Stimulated activated CD8-positive, alpha-beta memory T cell treated with anti-CD3 and anti-CD28 coated beads, Interleukin-7, amount 100 ng/mL, for 1 hour (primary cell): ENCODE results near the gene ADORA2B.
"Not testable (repeated sequence)": the region's sequence is repeated elsewhere in the genome, so short reads cannot be mapped to it uniquely, and the experiment has no call there.

ENCODE experiments used
- DNase-seq, 2 donors: peaks; one replicate each; pipeline ENCODE4 v3.0.0-alpha.2; 2020; ENCODE audit warnings: low read depth in 2 of 2

Gene ADORA2B

DNA sequence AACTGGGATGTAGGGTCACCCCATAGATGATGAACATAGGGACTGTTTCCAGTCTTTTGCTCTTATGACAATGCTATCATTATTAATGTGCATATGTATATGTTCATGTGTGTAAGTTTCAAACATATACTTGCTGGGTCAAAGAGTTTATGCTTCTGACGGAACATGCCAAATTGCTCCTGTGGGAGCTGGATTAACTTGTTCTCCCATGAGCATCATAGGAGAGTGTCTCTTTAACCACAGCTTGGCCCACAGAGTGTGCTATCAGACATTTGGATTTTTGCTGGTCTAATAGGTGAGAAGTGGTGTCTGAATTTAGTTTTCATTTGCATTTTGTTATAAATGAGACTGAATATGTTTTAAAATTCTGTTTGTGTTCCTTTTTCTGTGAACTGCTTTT is 22.3 kb upstream of the ADORA2B start:
- no peak for DNase-seq

GRCh38 chr17:15926039-15926740 is 18.7 kb upstream of the ADORA2B start:
- no peak for DNase-seq

GRCh38 chr17:15928286-15928785 is 16.6 kb upstream of the ADORA2B start:
- DNase-seq, result no peak

GRCh38 chr17:15929941-15930340 is 15.0 kb upstream of the ADORA2B start:
- DNase-seq, result no peak

DNA sequence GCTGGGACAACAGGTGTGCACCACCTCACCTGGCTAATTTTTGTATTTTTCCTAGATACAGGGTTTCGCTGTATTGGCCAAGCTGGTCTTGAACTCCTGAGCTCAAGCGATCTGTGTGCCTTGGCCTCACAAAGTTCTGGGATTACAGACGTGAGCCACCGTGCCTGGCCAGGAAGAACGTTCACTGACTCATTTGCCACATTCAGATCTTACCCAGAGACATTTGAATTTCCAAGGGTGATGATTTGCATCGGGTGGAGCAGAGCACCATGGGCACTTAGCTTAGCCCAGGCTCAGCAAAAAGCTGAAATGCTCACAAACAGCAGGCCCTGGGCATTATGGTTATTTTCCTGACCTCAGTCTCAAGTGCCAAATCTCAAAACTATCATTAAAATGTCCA is 14.5 kb upstream of the ADORA2B start:
- DNase-seq, result no peak

GRCh38 chr17:15931394-15931793 is 13.5 kb upstream of the ADORA2B start:
- DNase-seq, result no peak

DNA sequence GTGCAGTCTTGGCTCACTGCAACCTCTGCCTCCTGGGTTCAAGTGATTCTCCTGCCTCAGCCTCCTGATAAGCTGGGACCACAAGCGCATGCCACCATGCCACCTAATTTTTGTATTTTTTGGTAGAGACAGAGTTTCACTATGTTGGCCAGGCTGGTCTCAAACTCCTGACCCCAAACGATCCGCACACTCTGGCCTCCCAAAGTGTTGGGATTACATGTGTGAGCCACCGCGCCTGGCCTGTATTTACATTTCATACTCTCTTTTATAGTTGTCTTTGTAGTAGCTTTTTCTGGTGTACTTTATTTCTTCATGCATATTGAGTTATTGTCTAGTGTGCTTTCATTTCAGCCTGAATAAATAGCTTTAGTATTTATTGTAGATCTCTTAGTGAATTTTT is 10.1 kb upstream of the ADORA2B start:
- DNase-seq, result no peak

DNA sequence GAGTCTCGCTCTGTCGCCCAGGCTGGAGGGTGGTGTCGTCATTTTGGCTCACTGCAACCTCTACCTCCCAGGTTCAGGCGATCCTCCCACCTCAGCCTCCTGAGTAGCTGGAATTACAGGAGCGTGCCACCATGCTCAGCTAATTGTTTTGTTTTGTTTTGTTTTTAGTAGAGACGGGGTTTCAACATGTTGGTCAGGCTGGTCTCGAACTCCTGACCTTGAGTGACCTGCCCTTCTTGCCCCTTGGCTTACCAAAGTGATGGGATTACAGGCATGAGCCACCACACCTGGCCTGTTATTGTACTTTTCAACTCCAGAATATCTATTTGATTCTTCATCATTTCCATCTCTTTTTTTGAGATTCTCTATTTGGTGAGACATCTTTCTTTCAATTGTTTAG is 9.0 kb upstream of the ADORA2B start:
- DNase-seq, result no peak

DNA sequence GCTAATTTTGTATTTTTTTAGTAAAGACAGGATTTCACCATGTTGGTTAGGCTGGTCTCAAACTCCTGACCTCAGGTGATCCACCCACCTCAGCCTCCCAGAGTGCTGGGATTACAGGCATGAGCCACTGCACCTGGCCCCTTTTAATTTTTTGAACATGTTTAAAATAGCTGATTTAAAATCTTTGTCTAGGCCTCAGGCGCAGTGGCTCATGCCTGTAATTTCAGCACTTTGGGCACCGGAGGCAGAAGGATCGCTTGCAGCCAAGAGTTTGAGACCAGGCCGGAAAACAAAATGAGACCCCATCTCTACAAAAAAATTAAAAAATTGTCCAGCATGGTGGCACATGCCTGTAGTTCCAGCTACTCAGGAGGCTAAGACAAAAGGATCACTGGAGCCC is 8.4 kb upstream of the ADORA2B start:
- DNase-seq, result not testable (repeated sequence)

- no peak for DNase-seq
Observed at GRCh38 chr17:15941781-15942180, 3.1 kb upstream of the ADORA2B start.

DNA sequence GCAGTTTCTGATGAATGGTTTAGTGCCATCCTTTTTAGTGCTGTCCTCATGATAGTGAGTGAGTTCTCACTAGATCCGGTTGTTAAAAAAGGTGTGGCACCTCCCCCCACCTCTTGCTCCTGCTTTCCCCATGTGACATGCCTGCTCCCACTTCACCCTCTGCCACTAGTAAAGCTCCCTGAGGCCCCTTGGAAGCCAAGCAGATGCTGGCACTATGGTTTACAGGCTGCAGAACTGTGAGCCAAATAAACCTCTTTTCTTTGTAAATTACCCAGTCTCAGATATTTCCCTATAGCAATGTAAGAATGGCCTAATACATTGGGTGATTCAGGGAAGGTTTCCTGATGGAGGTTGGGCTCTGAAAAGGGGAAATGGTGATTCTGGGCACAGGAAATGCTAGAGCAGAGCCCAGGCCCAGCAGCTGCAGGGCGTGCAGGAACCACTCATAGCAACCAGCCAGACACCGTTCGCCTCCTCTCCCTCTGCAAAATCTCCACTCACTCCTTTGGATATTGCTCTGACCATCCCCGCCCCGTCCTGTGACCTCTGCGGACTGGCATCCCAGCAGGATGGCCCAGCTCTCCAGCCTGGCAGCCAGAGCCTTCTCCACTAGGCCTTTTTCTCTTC is 2.6 kb upstream of the ADORA2B start:
- no peak for DNase-seq

GRCh38 chr17:15943971-15944758 is 765 bp upstream of the ADORA2B start:
- no peak for DNase-seq

DNA sequence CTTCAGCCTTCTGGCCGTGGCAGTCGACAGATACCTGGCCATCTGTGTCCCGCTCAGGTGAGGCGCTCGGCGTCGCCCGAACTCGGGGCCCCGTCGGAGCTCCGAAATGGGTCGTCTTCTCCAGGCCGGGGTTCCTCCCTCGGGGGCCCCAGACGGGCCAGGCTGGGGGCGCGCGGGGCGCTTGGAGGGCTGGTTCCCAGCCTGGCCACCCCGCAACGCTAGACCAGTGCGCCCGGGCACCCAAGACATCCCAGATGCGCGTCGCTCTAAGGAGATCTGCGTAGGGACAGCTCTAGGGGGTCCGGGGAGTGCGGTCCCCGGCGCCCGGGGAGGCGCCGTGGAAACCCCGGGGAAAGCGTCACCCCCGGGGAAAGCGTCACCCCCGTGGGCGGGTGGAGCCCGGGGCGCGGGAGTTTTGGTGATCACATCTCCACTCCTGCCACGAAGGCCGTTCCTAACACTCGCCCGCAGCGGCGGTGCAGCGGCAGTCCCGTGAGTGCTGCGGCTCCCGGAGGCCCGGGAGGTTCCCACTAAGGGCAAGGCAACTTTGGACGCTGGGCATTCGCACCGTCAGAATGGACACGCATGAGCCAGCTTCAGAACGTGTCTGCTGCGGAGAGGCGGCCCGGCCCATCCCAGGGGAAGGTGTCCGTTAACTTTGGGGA is 729 bp downstream of the ADORA2B start:
- DNase-seq, result no peak

DNA sequence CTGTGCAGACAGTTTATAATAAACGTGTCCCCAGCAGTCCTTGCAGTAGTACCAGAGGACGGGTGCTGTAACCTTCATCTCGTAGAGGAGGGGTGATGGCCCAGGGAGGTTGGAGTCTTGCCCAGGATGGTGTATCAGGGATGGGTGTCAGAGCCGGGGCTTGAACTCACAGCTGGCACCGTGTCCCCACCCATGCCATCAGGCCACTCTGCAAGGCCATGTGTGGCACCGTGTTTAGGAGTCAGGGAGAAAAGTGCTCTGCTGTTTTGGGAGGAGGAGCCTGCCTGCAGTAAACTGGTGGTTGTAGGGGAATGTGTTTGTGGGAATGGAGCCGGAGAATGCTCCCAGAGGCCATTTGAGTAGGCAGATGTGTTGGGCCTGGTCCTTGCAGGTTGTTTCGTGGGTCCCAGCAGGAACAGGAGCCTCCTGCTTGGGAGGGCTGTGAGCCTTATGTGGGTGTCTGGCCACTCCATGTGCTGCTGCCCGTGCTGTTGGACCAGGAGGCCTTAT is 1.7 kb downstream of the ADORA2B start:
- DNase-seq, result no peak

DNA sequence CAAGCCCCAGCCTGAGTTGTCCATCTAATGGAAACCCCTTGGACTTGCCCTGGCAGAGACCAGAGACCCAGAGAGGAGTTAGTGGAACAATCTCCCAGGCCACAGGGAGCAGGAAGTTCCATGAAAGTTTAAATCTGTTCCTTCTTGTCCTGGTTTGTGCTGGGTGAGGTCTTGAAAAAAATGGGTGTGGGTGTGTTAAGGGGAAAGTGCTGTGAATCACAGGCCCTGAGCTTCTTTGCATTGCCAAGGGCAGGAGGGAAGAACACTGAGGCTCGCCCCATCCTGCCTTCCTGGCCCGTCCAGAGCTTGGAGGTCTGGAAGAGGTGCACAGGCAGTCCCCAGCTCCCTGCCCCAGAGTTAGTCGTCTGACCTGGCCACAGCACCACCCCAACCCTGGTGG is 2.3 kb downstream of the ADORA2B start:
- no peak for DNase-seq

DNA sequence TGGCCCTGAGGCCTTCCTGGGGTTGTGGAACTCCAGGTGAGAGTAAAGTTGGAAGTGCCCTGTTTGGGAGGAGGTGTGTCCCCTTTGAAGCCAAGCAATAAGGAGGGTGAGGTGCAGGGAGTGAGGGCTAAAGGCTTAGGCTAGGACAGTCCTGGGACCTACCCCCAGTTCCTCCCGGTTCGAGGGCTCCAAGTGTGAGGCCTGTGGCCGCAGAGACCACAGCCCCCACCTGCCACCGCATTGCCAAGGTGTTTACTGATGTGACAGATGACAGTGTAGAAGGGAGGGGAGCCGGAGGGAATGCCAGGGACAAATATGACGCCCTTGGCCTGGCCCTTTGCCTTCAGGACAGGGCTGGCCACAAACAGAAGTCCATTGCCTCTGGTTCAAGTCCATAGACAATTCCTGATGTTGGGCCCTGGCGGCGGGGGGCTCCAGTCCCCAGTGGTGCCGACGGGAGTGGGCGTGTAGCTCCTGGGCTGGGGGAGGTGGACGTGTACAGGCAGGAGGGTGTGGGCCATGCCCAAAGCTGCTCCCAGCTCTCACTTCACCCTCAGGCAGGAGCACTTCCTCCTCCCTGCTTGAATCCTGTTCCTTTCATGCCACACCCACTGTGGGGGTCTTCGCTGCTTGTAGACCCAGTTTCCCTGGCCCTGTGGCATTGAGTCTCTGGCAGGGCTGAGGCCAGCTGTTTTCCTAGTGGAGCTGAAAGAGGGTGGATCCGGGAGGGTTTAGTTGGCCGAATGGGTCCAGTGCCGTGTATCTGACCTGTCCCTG is 3.2 kb downstream of the ADORA2B start:
- DNase-seq, result no peak

- no peak for DNase-seq
Observed at GRCh38 chr17:15951368-15952047, 6.6 kb downstream of the ADORA2B start.

- DNase-seq, result no peak
Observed at GRCh38 chr17:15952048-15952532, 7.2 kb downstream of the ADORA2B start.

GRCh38 chr17:15952916-15953790 is 8.2 kb downstream of the ADORA2B start:
- no peak for DNase-seq
